SK-N-SH treated with all-trans-retinoic acid at 6 μM for 48 hours (cell line): ENCODE data around the gene FAM47B.

Experiments
- ATAC-seq: fragments of 200-7000 bp; cut with Tn5 transposase; 3 replicates; pipeline ENCODE4 v1.9.1; 2020; ENCODE audit warnings: mild to moderate bottlenecking, moderate library complexity
- ARNTL ChIP-seq: fragments of 450-650 bp; formaldehyde crosslinking; IDR thresholded peaks from 2 replicates; pipeline ENCODE4 v1.5.0; 2020; ENCODE audit warnings: low read depth, mild to moderate bottlenecking, moderate library complexity, borderline replicate concordance
- BACH2 ChIP-seq: fragments of 250-450 bp; sonication (Bioruptor Pico); IDR thresholded peaks from 2 replicates; pipeline ENCODE4 v1.9.0; 2021; ENCODE audit warnings: mild to moderate bottlenecking, borderline replicate concordance
- CSDC2 ChIP-seq: fragments of 250-450 bp; sonication (Bioruptor Pico); IDR thresholded peaks from 2 replicates; pipeline ENCODE4 v1.5.0; 2020; ENCODE audit warnings: mild to moderate bottlenecking, moderate library complexity
- ESRRG ChIP-seq: fragments of 250-450 bp; sonication (Bioruptor Pico); IDR thresholded peaks from 2 replicates; pipeline ENCODE4 v1.6.1; 2021; ENCODE audit warnings: mild to moderate bottlenecking
- GLIS3 ChIP-seq: fragments of 250-450 bp; sonication (Bioruptor Pico); IDR thresholded peaks from 2 replicates; pipeline ENCODE4 v1.5.0; 2020; ENCODE audit warnings: mild to moderate bottlenecking, moderate library complexity
- ISL1 ChIP-seq: fragments of 250-450 bp; sonication (Bioruptor Pico); IDR thresholded peaks from 2 replicates; pipeline ENCODE4 v2.1.2; 2022; ENCODE audit warnings: mild to moderate bottlenecking, moderate library complexity
- OSR1 ChIP-seq: fragments of 250-450 bp; sonication (Bioruptor Pico); IDR thresholded peaks from 2 replicates; pipeline ENCODE4 v1.8.0; 2022; ENCODE audit warnings: moderate library complexity, mild to moderate bottlenecking, inconsistent platforms
- PPARA ChIP-seq: fragments of 250-450 bp; sonication (Bioruptor Pico); IDR thresholded peaks from 2 replicates; pipeline ENCODE4 v1.5.0; 2020; ENCODE audit warnings: mild to moderate bottlenecking, borderline replicate concordance
- RARB ChIP-seq: fragments of 250-450 bp; sonication (Bioruptor Pico); IDR thresholded peaks from 2 replicates; pipeline ENCODE4 v1.8.0; 2021; ENCODE audit warnings: mild to moderate bottlenecking, moderate library complexity
- SNAI2 ChIP-seq: fragments of 250-450 bp; sonication (Bioruptor Pico); IDR thresholded peaks from 2 replicates; pipeline ENCODE4 v1.5.0; 2020; ENCODE audit warnings: mild to moderate bottlenecking, moderate library complexity
- TCF4 ChIP-seq: fragments of 250-450 bp; sonication (Bioruptor Pico); IDR thresholded peaks from 2 replicates; pipeline ENCODE4 v1.8.0; 2021; ENCODE audit warnings: mild to moderate bottlenecking, moderate library complexity, borderline replicate concordance
- TOX ChIP-seq: fragments of 250-450 bp; sonication (Bioruptor Pico); IDR thresholded peaks from 2 replicates; pipeline ENCODE4 v1.8.0; 2021; ENCODE audit warnings: mild to moderate bottlenecking, moderate library complexity, borderline replicate concordance
- ZC3H10 ChIP-seq: fragments of 250-450 bp; sonication (Bioruptor Pico); IDR thresholded peaks from 2 replicates; pipeline ENCODE4 v1.5.1; 2021; ENCODE audit warnings: mild to moderate bottlenecking, moderate library complexity
- ZFP3 ChIP-seq: fragments of 250-450 bp; sonication (Bioruptor Pico); IDR thresholded peaks from 2 replicates; pipeline ENCODE4 v1.5.0; 2020; ENCODE audit warnings: mild to moderate bottlenecking, moderate library complexity
- ZFP30 ChIP-seq: fragments of 450-650 bp; formaldehyde crosslinking; IDR thresholded peaks from 2 replicates; pipeline ENCODE4 v1.5.0; 2022; ENCODE audit warnings: mild to moderate bottlenecking, moderate library complexity
- ZNF565 ChIP-seq: fragments of 450-650 bp; formaldehyde crosslinking; conservative IDR thresholded peaks from 2 replicates; pipeline ENCODE4 v1.5.0; 2020; ENCODE audit warnings: low read depth, mild to moderate bottlenecking, moderate library complexity
- ZNF70 ChIP-seq: fragments of 450-650 bp; formaldehyde crosslinking; IDR thresholded peaks from 2 replicates; pipeline ENCODE4 v1.5.0; 2020; ENCODE audit warnings: mild to moderate bottlenecking, moderate library complexity
- ZNF8 ChIP-seq: fragments of 450-650 bp; formaldehyde crosslinking; IDR thresholded peaks from 2 replicates; pipeline ENCODE4 v1.5.0; 2020; ENCODE audit warnings: mild to moderate bottlenecking, moderate library complexity
- TF ChIP-seq, protein P1 (sequence below): fragments of 250-450 bp; sonication (Bioruptor Pico); IDR thresholded peaks from 2 replicates; pipeline ENCODE4 v1.5.1; 2020; ENCODE audit warnings: low read depth, mild to moderate bottlenecking, moderate library complexity
- TF ChIP-seq, protein P2 (sequence below): fragments of 250-450 bp; sonication (Bioruptor Pico); IDR thresholded peaks from 2 replicates; pipeline ENCODE4 v1.5.0; 2020; ENCODE audit warnings: mild to moderate bottlenecking, moderate library complexity
- TF ChIP-seq, protein P3 (sequence below): fragments of 250-450 bp; sonication (Bioruptor Pico); IDR thresholded peaks from 2 replicates; pipeline ENCODE4 v1.5.1; 2021; ENCODE audit warnings: mild to moderate bottlenecking, moderate library complexity
- TF ChIP-seq, protein P4 (sequence below): fragments of 250-450 bp; sonication (Bioruptor Pico); IDR thresholded peaks from 2 replicates; pipeline ENCODE4 v1.8.0; 2020; ENCODE audit warnings: mild to moderate bottlenecking, moderate library complexity, borderline replicate concordance

FAM47B gene

DNA sequence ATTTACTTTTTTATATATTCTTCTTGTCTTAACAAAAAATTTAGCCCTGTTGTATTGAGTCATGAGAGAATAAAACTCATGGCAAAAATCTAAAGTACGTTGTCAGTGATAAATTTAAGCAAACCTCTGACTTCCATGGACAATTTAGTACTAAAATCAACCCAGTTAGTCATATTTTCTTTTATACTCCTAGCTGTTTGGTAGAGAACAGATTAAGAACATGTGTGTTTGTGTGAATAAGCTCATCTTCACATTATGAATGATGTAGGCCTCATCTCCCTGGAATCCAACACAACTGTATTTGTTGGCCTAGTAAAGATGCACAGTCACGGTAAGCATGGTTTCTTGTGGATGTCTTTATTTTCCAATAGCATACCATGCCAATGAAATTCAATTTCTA lies 40.8 kb upstream of the FAM47B start (continued):
- TF ChIP-seq ZNF70 (CRISPR knock-in tag) (no peak), ISL1 (CRISPR knock-in tag) (no peak), GLIS3 (no peak)

DNA sequence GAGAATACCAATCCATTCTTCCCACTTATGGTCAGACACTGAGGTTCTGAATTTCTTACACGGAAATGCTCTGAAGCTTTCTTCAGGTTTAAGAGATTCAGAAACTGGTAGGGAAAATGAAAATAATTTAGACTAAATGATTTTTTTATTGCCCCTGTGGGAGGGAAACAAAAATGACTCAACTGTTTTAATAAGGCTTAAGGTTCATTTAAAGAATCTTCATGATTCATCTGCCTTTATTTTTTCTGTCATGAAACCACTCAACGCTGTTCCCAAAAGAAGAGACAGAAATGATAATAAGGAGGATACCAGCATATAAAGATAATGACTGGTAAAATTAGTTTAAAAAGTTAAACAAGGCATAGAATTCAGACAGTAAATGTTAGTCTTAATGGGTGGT lies 39.3 kb upstream of the FAM47B start:
- ATAC-seq, result no peak
- TF ChIP-seq ZC3H10 (CRISPR knock-in tag) (no peak), ESRRG (CRISPR knock-in tag) (no peak), RARB (CRISPR knock-in tag) (no peak), TCF4 (CRISPR knock-in tag) (no peak), ISL1 (CRISPR knock-in tag) (no peak), ZNF565 (no peak), TOX (CRISPR knock-in tag) (no peak), ZFP3 (no peak), PPARA (CRISPR knock-in tag) (no peak), BACH2 (CRISPR knock-in tag) (no peak), ZFP30 (CRISPR knock-in tag) (no peak)
- TF ChIP-seq, protein P1, sequence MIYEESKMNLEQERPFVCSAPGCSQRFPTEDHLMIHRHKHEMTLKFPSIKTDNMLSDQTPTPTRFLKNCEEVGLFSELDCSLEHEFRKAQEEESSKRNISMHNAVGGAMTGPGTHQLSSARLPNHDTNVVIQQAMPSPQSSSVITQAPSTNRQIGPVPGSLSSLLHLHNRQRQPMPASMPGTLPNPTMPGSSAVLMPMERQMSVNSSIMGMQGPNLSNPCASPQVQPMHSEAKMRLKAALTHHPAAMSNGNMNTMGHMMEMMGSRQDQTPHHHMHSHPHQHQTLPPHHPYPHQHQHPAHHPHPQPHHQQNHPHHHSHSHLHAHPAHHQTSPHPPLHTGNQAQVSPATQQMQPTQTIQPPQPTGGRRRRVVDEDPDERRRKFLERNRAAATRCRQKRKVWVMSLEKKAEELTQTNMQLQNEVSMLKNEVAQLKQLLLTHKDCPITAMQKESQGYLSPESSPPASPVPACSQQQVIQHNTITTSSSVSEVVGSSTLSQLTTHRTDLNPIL (CRISPR knock-in tag), result no peak
- TF ChIP-seq, protein P2, sequence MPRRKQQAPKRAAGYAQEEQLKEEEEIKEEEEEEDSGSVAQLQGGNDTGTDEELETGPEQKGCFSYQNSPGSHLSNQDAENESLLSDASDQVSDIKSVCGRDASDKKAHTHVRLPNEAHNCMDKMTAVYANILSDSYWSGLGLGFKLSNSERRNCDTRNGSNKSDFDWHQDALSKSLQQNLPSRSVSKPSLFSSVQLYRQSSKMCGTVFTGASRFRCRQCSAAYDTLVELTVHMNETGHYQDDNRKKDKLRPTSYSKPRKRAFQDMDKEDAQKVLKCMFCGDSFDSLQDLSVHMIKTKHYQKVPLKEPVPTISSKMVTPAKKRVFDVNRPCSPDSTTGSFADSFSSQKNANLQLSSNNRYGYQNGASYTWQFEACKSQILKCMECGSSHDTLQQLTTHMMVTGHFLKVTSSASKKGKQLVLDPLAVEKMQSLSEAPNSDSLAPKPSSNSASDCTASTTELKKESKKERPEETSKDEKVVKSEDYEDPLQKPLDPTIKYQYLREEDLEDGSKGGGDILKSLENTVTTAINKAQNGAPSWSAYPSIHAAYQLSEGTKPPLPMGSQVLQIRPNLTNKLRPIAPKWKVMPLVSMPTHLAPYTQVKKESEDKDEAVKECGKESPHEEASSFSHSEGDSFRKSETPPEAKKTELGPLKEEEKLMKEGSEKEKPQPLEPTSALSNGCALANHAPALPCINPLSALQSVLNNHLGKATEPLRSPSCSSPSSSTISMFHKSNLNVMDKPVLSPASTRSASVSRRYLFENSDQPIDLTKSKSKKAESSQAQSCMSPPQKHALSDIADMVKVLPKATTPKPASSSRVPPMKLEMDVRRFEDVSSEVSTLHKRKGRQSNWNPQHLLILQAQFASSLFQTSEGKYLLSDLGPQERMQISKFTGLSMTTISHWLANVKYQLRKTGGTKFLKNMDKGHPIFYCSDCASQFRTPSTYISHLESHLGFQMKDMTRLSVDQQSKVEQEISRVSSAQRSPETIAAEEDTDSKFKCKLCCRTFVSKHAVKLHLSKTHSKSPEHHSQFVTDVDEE (CRISPR knock-in tag), result no peak

DNA sequence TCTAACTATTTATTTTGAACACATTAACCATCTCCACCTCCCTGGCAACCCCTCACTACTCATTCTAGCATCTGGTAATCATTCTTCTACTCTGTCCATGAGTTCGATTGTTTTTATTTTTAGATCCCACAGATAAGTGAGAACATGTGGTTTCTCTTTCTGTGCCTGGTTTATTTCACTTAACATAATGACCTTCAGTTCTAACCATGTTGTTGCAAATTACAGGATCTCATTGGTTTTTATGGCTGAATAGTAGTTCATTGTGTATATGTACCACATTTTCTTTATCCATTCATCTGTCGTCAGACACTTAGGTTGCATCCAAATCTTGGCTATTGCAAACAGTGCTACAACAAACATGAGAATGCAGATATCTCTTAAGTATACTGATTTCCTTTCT lies 33.4 kb upstream of the FAM47B start:
- TF ChIP-seq BACH2 (CRISPR knock-in tag) (no peak), PPARA (CRISPR knock-in tag) (no peak), ZNF8 (CRISPR knock-in tag) (no peak), CSDC2 (CRISPR knock-in tag) (no peak), RARB (CRISPR knock-in tag) (no peak), SNAI2 (CRISPR knock-in tag) (no peak), TCF4 (CRISPR knock-in tag) (no peak), OSR1 (CRISPR knock-in tag) (no peak), GLIS3 (no peak), ESRRG (CRISPR knock-in tag) (no peak), ARNTL (CRISPR knock-in tag) (no peak)
- TF ChIP-seq, protein P1 (CRISPR knock-in tag), result no peak
- TF ChIP-seq, protein P2 (CRISPR knock-in tag), result no peak
- TF ChIP-seq, protein P3, sequence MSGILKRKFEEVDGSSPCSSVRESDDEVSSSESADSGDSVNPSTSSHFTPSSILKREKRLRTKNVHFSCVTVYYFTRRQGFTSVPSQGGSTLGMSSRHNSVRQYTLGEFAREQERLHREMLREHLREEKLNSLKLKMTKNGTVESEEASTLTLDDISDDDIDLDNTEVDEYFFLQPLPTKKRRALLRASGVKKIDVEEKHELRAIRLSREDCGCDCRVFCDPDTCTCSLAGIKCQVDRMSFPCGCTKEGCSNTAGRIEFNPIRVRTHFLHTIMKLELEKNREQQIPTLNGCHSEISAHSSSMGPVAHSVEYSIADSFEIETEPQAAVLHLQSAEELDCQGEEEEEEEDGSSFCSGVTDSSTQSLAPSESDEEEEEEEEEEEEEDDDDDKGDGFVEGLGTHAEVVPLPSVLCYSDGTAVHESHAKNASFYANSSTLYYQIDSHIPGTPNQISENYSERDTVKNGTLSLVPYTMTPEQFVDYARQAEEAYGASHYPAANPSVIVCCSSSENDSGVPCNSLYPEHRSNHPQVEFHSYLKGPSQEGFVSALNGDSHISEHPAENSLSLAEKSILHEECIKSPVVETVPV (CRISPR knock-in tag), result no peak
- TF ChIP-seq, protein P4, sequence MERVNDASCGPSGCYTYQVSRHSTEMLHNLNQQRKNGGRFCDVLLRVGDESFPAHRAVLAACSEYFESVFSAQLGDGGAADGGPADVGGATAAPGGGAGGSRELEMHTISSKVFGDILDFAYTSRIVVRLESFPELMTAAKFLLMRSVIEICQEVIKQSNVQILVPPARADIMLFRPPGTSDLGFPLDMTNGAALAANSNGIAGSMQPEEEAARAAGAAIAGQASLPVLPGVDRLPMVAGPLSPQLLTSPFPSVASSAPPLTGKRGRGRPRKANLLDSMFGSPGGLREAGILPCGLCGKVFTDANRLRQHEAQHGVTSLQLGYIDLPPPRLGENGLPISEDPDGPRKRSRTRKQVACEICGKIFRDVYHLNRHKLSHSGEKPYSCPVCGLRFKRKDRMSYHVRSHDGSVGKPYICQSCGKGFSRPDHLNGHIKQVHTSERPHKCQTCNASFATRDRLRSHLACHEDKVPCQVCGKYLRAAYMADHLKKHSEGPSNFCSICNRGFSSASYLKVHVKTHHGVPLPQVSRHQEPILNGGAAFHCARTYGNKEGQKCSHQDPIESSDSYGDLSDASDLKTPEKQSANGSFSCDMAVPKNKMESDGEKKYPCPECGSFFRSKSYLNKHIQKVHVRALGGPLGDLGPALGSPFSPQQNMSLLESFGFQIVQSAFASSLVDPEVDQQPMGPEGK, result no peak
- no peak for ATAC-seq
